ENCODE results near the gene EPHB1. TPM values are rescaled to one million over a fixed set of nuclear protein-coding genes. Genes with fewer than 3 reads are reported as not detected.

EPHB1 gene
- total RNA-seq, 1 experiment from 2014 or later: 7.0 TPM

DNA sequence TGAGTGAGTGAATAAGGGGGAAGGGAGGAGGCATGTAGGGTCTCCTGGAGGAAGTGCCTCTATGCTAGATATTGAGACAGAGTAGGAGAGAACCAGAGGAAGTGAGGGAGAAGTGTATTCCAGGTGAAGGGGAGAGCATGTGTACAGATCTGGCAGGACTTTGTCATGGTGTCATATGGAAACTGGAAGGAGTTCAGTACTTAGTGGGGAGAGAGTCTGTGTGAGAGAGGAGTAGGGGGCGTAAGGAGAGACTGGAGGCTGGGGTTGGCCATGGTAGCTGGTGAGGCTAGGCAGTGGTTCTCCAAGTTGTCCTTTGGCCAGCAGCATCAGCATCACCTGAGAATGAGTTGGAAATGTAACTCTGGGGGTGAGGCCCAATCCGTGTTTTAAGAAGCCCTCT lies 29.6 kb upstream of the EPHB1 start:
- ATAC-seq (no peak), DNase-seq (ENCODE audit: low spot score) (no peak)
- CTCF ChIA-PET: no interaction called here
- H3K4me3 Mint-ChIP-seq: no peak overlapping the region
- no peaks in the 10 kb centered on the region for H3K9me3 Mint-ChIP-seq
- H3K4me1 Mint-ChIP-seq: no peaks in the 10 kb centered on the region
- no peaks in the 10 kb centered on the region for H3K27me3 Mint-ChIP-seq (ENCODE audit: low read depth)
- H3K27ac Mint-ChIP-seq: no peak overlapping the region
- TF ChIP-seq, protein P1, sequence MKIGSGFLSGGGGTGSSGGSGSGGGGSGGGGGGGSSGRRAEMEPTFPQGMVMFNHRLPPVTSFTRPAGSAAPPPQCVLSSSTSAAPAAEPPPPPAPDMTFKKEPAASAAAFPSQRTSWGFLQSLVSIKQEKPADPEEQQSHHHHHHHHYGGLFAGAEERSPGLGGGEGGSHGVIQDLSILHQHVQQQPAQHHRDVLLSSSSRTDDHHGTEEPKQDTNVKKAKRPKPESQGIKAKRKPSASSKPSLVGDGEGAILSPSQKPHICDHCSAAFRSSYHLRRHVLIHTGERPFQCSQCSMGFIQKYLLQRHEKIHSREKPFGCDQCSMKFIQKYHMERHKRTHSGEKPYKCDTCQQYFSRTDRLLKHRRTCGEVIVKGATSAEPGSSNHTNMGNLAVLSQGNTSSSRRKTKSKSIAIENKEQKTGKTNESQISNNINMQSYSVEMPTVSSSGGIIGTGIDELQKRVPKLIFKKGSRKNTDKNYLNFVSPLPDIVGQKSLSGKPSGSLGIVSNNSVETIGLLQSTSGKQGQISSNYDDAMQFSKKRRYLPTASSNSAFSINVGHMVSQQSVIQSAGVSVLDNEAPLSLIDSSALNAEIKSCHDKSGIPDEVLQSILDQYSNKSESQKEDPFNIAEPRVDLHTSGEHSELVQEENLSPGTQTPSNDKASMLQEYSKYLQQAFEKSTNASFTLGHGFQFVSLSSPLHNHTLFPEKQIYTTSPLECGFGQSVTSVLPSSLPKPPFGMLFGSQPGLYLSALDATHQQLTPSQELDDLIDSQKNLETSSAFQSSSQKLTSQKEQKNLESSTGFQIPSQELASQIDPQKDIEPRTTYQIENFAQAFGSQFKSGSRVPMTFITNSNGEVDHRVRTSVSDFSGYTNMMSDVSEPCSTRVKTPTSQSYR (CRISPR knock-in tag; IDR thresholded peaks at IDR 0.05): no peak
- TF ChIP-seq ZNF263 (CRISPR knock-in tag; IDR thresholded peaks at IDR 0.05; ENCODE audit: low read depth): no peak
- TF ChIP-seq, protein P2, sequence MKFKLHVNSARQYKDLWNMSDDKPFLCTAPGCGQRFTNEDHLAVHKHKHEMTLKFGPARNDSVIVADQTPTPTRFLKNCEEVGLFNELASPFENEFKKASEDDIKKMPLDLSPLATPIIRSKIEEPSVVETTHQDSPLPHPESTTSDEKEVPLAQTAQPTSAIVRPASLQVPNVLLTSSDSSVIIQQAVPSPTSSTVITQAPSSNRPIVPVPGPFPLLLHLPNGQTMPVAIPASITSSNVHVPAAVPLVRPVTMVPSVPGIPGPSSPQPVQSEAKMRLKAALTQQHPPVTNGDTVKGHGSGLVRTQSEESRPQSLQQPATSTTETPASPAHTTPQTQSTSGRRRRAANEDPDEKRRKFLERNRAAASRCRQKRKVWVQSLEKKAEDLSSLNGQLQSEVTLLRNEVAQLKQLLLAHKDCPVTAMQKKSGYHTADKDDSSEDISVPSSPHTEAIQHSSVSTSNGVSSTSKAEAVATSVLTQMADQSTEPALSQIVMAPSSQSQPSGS (CRISPR knock-in tag; IDR thresholded peaks at IDR 0.05; ENCODE audit: borderline replicate concordance, low read depth): no peak
- TF ChIP-seq, protein P3, sequence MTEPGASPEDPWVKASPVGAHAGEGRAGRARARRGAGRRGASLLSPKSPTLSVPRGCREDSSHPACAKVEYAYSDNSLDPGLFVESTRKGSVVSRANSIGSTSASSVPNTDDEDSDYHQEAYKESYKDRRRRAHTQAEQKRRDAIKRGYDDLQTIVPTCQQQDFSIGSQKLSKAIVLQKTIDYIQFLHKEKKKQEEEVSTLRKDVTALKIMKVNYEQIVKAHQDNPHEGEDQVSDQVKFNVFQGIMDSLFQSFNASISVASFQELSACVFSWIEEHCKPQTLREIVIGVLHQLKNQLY (CRISPR knock-in tag; IDR thresholded peaks at IDR 0.05): no peak
- TF ChIP-seq, protein P4, sequence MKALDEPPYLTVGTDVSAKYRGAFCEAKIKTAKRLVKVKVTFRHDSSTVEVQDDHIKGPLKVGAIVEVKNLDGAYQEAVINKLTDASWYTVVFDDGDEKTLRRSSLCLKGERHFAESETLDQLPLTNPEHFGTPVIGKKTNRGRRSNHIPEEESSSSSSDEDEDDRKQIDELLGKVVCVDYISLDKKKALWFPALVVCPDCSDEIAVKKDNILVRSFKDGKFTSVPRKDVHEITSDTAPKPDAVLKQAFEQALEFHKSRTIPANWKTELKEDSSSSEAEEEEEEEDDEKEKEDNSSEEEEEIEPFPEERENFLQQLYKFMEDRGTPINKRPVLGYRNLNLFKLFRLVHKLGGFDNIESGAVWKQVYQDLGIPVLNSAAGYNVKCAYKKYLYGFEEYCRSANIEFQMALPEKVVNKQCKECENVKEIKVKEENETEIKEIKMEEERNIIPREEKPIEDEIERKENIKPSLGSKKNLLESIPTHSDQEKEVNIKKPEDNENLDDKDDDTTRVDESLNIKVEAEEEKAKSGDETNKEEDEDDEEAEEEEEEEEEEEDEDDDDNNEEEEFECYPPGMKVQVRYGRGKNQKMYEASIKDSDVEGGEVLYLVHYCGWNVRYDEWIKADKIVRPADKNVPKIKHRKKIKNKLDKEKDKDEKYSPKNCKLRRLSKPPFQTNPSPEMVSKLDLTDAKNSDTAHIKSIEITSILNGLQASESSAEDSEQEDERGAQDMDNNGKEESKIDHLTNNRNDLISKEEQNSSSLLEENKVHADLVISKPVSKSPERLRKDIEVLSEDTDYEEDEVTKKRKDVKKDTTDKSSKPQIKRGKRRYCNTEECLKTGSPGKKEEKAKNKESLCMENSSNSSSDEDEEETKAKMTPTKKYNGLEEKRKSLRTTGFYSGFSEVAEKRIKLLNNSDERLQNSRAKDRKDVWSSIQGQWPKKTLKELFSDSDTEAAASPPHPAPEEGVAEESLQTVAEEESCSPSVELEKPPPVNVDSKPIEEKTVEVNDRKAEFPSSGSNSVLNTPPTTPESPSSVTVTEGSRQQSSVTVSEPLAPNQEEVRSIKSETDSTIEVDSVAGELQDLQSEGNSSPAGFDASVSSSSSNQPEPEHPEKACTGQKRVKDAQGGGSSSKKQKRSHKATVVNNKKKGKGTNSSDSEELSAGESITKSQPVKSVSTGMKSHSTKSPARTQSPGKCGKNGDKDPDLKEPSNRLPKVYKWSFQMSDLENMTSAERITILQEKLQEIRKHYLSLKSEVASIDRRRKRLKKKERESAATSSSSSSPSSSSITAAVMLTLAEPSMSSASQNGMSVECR (CRISPR knock-in tag; IDR thresholded peaks at IDR 0.05; ENCODE audit: borderline replicate concordance): no peak
- TF ChIP-seq, protein P5, sequence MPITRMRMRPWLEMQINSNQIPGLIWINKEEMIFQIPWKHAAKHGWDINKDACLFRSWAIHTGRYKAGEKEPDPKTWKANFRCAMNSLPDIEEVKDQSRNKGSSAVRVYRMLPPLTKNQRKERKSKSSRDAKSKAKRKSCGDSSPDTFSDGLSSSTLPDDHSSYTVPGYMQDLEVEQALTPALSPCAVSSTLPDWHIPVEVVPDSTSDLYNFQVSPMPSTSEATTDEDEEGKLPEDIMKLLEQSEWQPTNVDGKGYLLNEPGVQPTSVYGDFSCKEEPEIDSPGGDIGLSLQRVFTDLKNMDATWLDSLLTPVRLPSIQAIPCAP (CRISPR knock-in tag; IDR thresholded peaks at IDR 0.05): no peak
- TF ChIP-seq, protein P6, sequence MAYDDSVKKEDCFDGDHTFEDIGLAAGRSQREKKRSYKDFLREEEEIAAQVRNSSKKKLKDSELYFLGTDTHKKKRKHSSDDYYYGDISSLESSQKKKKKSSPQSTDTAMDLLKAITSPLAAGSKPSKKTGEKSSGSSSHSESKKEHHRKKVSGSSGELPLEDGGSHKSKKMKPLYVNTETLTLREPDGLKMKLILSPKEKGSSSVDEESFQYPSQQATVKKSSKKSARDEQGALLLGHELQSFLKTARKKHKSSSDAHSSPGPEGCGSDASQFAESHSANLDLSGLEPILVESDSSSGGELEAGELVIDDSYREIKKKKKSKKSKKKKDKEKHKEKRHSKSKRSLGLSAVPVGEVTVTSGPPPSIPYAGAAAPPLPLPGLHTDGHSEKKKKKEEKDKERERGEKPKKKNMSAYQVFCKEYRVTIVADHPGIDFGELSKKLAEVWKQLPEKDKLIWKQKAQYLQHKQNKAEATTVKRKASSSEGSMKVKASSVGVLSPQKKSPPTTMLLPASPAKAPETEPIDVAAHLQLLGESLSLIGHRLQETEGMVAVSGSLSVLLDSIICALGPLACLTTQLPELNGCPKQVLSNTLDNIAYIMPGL (CRISPR knock-in tag; IDR thresholded peaks at IDR 0.05): no peak
- no peak for TF ChIP-seq SMAD3 (CRISPR knock-in tag; IDR thresholded peaks at IDR 0.05; ENCODE audit: borderline replicate concordance)
- TF ChIP-seq, protein P7, sequence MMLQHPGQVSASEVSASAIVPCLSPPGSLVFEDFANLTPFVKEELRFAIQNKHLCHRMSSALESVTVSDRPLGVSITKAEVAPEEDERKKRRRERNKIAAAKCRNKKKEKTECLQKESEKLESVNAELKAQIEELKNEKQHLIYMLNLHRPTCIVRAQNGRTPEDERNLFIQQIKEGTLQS (CRISPR knock-in tag; conservative IDR thresholded peaks at IDR 0.05): no peak
- no peak for TF ChIP-seq RORB (CRISPR knock-in tag; IDR thresholded peaks at IDR 0.05)
- no peak for TF ChIP-seq ZNF416 (CRISPR knock-in tag; IDR thresholded peaks at IDR 0.05)
- TF ChIP-seq NFE2L1 (CRISPR knock-in tag; IDR thresholded peaks at IDR 0.05): no peak
- TF ChIP-seq, protein P8, sequence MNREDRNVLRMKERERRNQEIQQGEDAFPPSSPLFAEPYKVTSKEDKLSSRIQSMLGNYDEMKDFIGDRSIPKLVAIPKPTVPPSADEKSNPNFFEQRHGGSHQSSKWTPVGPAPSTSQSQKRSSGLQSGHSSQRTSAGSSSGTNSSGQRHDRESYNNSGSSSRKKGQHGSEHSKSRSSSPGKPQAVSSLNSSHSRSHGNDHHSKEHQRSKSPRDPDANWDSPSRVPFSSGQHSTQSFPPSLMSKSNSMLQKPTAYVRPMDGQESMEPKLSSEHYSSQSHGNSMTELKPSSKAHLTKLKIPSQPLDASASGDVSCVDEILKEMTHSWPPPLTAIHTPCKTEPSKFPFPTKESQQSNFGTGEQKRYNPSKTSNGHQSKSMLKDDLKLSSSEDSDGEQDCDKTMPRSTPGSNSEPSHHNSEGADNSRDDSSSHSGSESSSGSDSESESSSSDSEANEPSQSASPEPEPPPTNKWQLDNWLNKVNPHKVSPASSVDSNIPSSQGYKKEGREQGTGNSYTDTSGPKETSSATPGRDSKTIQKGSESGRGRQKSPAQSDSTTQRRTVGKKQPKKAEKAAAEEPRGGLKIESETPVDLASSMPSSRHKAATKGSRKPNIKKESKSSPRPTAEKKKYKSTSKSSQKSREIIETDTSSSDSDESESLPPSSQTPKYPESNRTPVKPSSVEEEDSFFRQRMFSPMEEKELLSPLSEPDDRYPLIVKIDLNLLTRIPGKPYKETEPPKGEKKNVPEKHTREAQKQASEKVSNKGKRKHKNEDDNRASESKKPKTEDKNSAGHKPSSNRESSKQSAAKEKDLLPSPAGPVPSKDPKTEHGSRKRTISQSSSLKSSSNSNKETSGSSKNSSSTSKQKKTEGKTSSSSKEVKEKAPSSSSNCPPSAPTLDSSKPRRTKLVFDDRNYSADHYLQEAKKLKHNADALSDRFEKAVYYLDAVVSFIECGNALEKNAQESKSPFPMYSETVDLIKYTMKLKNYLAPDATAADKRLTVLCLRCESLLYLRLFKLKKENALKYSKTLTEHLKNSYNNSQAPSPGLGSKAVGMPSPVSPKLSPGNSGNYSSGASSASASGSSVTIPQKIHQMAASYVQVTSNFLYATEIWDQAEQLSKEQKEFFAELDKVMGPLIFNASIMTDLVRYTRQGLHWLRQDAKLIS (CRISPR knock-in tag; IDR thresholded peaks at IDR 0.05; ENCODE audit: borderline replicate concordance): no peak
- TF ChIP-seq ZNF219 (CRISPR knock-in tag; IDR thresholded peaks at IDR 0.05; ENCODE audit: borderline replicate concordance): no peak
- POLR2A ChIA-PET: no interaction called here
- H3K36me3 Mint-ChIP-seq: no peaks in the 10 kb centered on the region
